Measurements from ENCODE around the gene DRD2.
"Not testable (repeated sequence)": the region's sequence is repeated elsewhere in the genome, so short reads cannot be mapped to it uniquely, and the experiment has no call there.

Gene DRD2

DNA sequence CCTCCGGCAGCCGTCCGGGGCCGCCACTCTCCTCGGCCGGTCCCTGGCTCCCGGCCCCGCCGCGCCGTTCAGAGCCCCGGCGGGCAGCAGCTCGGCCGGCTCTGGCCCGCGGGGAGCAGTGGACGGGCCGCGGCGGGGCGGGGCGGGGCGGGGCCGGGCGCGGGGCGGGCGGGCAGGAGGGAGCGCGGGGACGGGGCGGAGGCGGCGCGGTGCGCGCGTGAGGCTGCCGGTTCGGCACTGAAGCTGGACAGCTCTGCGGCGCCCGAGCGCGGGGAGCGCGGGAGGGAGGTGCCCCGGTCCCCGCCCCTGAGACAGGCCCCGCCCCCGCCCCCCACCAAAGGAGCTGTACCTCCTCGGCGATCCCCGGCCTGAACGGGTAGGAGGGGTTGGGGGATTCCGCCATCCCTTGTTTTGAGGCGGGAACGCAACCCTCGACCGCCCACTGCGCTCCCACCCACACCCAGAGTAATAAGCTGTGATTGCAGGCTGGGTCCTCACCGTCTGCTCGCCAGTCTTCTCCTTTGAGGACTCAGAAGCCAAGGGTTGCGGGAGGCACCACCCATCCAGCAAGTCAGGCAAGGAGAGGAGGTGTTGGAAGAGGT is at the start of gene DRD2:
DRD2 (minus strand) TSS at position 239 of the 602 bp plus-strand sequence. CDS start 50,747 bp downstream, outside the sequence.
- DNase-seq (ENCODE audit: low read depth in 2 of 2), result no peak

DNA sequence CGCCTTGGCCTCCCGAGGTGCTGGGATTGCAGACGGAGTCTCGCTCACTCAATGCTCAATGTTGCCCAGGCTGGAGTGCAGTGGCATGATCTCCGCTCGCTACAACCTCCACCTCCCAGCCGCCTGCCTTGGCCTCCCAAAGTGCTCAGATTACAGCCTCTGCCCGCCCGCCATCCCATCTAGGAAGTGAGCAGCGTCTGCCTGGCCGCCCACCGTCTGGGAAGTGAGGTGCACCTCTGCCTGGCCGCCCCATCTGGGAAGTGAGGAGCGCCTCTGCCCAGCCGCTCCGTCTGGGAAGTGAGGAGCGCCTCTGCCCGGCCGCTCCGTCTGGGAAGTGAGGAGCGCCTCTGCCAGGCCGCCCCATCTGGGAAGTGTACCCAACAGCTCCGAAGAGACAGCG is 48.7 kb upstream of the DRD2 start:
- not testable (repeated sequence) for DNase-seq (ENCODE audit: low read depth in 2 of 2)

DNA sequence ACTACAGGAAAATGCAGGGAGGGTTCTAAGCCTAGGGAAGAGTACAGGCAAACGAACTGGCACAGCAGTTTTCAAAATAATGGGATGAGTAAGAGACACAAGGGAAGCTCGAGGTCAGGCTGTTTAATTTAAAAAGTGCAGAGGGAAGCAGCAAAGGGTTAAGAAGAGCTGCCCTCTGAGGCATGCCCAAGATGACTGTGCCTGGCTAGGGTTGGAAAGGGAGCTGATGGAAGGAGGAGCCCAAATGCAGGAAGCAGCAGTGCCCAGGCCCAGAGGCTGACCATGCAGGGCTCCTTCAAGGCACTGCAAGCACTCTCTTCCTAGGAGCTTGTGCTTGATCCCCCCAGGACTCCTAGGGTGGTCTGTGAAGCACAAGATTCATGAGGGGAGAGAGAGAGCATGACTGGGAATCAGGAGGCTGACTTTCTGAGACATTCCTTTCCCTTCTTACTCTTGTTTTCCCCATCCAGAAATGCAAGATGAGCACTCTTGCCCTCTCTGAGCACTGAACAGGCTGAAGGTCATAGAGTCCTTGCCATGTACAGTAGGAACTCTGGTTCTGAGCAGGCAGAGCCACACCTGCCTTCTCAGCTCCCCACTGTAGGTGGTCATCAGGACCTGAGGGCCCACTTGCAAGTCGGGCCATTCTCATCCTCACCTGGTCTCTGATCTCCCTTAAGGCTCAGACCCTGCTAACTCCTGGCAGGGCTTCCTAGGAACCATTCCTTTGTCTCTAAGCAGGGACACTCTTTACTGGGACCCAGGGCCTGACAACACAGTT is 46.7 kb upstream of the DRD2 start:
- DNase-seq (ENCODE audit: low read depth in 2 of 2), result no peak

DNA sequence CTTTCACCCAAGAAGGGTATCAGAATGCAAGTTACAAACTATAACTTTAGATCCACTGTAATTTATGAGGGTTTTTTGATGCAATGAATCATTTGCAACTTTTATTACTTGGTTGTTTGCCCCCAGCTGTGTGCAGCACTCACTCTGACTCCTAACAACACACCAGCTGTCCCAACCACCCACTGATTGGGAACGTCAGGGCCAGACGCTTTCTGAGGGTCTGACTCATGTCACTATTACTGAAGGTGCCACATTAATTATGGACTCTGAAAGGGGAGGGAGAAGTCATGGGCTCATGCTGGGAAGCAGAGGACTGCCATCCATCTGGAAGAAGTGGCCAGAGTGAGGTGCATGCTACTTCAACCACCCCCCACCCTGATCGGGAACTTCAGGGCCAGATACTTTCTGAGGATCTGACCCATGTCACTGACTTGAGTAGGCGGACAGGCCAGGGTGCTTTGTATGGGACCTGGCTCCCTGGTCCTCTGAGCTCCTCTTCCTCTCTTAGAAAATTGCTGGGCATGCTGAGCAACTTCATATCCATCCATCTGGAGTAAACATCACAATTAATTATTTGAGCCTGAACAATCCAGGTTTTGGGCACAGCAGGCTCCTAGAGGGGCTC is 44.9 kb upstream of the DRD2 start:
- no peak for DNase-seq (ENCODE audit: low read depth in 2 of 2)

DNA sequence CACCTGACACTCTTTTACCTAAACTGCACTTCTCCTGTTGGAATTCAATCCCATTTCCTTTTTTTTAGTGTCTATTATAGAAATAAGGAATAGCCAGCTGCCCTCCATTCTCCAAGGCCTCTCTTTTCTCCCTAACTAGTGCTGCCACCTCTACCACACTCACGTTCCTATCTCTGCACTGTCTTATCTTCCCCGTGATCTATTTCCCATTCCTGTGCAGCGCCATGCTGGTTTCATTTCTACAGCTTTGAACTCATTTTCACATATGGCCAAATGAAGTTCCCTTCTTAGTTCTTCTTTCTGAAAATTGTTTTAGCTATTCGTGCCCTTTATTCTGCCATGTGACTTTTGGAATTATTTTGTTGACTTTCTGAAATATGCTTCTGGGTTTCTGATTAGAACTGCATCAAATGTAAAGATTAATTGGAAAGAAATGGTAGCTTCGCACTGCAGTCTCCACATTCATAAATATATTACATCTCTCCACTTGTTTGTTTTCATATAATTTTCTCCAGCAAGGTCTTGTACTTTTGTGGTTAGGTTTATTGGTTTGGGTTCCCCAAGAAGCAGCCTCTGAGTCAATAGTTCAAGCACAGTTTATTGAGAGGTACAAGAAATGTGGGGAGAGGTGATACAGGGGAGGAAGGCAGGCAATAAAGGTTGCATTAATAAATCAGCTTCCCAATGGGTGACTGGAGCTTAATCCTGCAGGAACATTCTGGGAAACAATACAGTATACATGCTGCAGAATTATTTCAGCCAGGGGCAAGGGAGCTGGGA is 43.7 kb upstream of the DRD2 start:
- DNase-seq (ENCODE audit: low read depth in 2 of 2), result no peak

DNA sequence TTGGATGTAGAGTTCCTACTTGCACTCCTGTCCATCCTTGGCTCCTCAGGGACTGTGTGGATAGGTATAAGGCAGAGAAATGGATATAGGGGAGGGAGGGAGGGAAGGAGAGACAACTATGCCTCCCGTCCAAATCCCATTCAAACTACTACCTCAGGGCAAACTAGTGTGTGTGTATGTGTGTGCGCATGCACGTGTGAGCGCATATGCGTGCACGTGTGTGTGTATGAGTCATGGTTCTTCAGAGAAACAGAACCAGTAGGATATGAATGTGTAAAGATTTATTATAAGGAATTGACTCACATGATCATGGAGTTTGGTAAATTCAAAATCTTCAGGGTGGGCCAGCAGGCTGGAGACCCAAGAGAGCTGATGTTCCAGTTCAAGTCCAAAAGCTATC is 42.2 kb upstream of the DRD2 start:
- no peak for DNase-seq (ENCODE audit: low read depth in 2 of 2)

DNA sequence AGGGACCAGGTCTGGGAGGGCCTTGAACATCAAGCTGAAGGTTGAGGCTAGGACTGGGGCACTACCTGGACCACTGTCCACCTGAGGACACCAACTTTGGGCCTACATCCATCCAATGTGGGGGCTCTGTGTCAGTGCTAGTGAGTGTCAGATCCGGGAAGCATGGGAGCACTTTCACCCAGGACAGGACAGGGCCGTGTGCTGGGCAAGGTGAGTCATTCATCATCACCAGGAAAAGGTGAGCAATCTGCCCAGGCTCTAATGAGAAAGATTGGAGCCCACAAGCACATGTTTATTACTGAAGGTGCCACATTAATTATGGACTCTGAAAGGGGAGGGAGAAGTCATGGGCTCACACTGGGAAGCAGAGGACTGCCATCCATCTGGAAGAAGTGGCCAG is 39.7 kb upstream of the DRD2 start:
- no peak for DNase-seq (ENCODE audit: low read depth in 2 of 2)

DNA sequence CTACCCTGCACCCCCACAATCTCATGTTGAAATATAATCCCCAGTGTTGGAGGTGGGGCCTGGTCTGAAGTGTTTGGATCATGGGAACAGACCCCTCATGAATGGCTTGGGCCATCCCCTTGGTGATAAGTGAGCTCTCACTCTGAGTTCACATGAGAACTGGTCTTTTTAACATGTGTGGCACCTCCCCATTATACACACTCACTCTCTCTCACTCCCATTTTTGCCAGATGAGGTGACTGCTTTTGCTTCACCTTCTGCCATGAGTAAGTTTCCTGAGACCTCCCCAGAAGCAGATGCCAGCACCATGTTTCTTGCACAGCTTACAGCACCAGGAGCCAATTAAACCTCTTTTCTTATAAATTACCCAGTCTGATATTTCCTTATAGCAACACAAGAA is 32.1 kb upstream of the DRD2 start:
- DNase-seq (ENCODE audit: low read depth in 2 of 2), result no peak

DNA sequence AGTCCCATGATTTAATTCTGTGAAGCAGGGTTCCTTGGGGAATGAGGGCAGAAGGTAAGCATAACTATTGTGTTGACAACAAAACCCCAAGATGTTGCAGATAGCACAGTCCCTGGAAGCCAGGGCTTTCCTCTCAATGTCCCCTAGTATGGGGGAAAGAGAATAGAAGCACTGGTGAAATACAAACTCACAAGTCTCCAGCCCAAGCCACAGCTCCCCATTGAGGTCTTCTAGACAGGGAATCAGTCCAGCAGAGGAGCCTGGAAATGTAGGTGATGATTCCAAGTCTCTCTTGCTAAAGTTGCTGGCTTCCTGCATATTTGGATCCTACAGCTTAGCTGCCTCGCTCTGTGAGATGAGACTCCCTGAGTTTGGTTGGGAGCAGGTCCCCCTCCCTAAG is 31.7 kb upstream of the DRD2 start:
- DNase-seq (ENCODE audit: low read depth in 2 of 2), result no peak

DNA sequence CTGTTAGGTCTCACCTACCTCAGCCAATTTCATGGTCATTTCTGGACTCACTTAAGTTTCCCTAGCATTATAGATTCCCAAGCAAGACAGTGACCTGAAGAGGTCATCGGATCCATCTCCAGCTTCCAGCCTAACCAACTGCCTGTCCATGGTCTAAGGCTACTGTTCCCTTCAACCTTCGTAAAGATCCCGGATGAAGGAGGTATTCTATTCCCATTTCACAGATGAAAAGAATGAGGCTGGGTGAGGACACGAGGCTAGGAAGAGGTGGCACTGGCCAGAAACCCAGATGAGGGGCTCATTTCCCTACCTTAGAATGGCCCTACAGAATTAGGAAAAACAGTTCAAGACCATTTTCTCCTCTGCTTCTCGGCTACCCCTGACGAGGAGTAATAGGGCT is 31.3 kb upstream of the DRD2 start:
- DNase-seq (ENCODE audit: low read depth in 2 of 2), result no peak

DNA sequence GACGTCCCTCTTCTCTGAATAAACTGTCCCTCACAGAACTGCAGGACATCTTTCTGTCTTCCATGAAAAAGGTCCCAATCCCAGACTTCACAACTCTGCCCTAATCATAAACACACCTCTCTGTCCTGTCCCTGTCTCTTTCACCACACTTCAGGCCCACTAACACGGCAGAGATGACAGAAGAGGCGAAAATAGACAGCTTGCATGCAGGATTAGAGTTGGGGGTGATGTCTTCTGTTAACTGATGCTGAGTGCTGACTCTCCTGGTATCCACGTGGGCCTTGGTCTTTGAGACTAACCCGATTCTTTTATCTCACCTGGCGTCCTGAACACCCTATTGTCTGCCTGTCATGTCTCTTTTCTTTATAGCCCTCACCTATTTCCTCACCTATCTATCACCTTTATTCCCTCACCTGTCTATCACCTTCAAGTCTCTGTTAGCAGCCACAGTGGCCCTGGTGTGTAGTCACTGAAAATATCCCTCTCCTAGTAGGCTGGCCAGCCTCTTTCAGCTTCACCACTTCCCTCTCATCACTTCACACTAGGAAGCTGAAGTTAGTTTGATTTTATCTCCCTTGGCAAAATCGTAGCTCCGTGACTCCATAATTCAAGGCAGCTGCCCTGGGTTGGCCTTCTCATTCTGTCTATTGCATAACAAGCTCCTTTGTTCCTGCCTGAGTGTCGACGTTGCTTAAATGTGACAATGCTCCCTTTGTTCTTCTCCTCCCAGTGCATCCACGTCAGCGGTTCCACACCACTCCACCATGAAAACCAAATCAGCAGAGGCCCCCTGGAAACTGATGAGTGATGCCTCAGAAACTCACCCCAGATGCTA is 30.6 kb upstream of the DRD2 start:
- DNase-seq (ENCODE audit: low read depth in 2 of 2), result no peak

DNA sequence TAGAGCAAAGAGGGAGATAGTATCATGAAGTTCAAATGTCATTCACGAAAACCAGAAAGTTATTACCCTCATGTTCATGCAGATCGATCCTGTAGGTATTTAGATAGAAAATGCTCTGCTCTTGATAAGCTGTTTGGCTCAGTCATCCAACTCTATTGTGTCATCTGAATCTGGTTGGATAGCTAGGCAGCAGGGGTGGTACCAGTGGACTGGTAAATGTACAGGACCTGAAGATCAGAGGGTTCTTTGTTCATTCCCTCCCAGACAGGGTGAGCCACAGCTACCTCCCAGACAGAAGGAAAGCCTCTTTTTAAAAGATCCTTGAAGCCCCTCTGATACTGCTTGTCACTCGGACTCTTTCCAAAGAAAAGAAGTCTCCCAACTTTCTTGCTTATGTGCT is 29.8 kb upstream of the DRD2 start:
- no peak for DNase-seq (ENCODE audit: low read depth in 2 of 2)

DNA sequence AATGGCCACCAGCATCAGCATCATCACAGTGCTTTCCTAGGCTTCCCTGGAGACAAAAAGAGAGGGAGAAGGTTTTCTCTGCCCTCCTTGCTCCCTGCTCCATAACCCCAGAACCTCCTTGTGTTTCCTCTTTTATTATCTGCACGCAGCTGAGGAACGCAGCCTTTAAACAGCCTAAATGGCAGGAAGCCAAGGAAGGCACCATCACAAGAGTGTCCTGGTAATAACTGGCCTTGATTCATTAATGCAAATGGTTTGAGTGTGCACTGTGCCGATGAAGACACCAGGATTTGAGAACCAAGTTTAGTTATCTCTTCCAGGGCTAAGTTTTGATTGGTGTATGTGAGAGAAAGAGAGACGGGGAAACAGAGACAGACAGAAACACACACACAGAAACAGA is 29.4 kb upstream of the DRD2 start:
- DNase-seq (ENCODE audit: low read depth in 2 of 2), result no peak

DNA sequence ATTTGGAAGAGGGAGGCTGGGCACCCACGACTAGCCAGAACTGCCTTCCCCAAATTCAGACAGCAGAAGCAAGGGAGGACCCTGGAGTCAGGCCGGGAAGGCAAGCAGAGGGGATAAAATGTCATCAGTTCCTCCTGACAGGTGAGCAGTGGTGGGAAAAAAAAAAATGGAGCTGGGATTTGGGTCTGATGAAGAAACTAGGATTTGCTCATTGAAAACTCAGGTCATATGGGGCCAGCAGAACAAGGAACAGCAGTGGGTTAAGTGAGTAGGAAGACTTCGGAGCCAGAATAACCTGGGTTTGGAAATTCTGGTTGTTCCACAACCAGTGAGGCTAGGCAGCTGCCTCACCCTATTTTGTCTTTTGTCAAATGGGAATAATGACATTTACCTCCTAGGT is 28.9 kb upstream of the DRD2 start:
- no peak for DNase-seq (ENCODE audit: low read depth in 2 of 2)

DNA sequence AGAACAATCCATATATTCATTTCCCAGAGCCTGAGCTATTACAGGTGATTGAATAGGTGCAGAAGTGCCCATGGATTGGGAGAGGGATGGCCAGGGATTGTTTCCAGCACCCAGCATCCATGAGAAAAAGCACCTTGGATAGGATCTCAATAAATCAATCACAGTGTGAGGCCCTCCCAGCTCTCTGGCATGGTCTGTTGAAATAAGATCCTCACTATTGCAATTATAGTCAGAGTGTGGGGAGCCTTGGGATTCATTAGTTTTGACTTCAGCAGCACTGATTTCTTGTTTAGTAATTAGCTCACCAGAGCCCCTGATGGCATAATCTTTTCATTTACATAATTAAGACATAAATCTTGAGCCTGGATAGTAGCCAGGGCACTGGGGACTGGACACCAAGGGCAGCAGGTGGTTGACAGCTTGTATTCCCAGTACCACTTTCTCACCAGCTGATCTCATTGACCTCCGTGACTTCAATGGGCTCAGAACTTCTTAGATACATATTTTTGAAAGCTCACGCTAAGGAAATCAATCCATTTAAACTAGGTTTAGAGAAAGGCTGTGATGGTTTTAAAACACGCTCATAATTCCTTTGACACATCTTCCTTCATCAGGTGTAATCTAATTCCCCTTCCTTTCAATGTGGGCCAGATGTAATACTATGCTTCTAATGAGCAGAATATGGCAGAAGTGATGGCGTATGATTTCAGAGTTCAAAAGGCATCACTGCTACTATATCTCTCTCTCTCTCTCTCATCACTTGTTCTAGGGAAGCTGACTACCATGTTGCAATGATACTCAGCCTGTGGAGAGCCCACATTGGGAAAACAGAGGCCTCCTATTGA is 22.1 kb upstream of the DRD2 start:
- DNase-seq (ENCODE audit: low read depth in 2 of 2), result no peak

DNA sequence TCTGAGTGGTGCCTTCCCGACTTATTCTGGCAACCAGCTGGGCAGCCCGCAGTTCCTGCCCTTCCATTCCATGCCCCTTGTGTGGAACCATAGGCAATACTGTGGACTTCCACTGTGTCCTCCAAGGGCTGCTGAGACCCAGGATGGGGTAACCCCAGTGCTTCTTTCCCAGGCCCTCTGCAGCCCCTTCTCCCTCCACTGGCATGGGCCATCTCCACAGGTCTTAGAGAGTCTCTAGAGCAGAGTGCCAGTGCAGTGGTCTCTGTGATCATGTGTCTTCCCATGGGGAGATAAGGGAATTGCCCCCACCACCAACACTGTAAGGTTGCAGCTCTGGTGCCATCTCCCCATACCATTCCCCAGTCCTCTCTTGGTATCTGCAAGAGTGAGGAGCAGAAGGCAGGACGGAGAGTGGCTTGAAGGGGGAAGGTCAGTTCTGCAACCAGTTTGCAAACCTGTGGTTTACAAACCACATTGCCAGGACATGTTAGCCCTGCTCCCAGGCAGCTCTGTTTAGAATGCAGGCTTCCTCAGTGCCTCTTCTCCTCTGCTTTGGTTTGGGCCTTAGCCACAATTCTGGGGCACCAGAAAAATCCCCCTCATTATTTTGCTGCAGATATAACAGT is 20.9 kb upstream of the DRD2 start:
- no peak for DNase-seq (ENCODE audit: low read depth in 2 of 2)

DNA sequence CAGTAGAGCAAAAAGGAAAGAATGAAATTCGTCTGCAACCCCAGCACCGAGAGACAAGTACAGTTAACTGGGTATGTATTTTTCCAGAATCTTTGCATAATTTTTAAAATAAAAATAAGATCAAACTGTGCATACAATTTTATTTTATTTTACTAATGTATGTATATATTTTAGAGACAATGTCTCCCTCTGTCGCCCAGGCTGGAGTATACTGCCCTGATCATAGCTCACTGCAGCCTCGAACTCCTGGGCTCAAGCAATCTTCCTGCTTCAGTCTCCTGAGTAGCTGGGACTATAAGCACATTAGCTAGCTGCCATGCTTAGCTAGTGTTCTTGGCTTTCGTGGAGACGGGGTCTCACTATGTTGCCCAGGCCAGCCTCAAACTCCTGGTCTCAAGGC is 18.8 kb upstream of the DRD2 start:
- no peak for DNase-seq (ENCODE audit: low read depth in 2 of 2)

DNA sequence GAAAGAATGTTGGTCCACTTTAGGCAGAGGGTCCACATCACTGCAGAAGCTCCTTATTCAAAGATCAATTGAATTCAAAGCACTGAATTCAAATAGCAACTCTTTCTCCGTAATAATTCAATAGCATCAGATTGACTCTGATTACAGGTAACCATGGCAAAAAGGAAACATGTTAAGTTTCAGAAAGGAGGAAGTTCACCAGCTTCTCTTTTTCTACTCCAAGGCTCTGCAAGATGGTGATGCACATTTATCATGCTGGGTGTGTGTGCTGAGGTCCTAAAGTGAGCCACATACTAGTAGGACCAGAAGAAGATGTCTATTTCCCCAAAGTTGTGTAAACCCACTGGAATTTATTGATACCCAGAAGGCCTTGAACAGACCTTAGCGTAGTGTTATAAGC is 18.0 kb upstream of the DRD2 start:
- DNase-seq (ENCODE audit: low read depth in 2 of 2), result no peak

DNA sequence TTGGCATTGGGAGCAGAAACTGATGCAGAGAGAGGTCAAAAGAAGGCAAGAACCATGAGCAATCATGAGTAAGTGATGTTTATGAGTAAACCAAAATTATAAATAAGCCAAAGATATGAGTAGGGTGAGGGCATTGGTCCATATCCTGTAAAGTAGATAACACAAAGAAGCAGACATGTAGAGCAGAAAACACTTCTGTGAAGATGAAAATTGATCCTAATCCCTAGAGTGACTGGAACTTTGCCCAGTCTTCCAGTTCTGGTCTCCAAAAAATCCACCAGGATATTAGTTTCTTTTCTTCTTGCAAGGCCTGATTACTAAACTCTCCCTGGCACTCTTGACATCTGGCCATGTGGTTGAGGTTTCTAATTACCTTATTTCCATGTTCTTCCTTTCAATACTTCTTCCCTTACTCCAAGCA is 13.7 kb upstream of the DRD2 start:
- no peak for DNase-seq (ENCODE audit: low read depth in 2 of 2)

DNA sequence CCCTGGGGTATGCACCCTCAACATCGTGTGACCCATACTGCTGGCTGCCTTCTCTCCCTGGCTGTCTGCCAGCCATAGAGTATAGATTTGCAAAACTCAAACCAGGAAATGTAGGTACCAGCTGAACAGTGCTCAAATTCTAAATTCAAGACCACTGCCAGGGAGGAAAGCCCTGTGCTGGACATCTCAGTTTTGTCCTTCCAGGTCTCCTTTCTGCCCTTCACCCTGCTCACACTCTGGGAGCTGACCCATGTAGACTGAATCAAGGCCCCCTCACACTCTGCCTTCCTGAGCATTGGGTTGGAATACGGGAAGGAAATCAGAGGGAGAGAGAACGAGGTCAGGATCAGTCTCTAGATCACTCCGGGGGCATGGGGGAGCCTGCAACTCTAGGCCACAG is 12.4 kb upstream of the DRD2 start:
- DNase-seq (ENCODE audit: low read depth in 2 of 2), result no peak

All from stimulated activated CD4-positive, alpha-beta T cell treated with anti-CD3 and anti-CD28 coated beads, Interleukin-15, amount 100 ng/mL, for 48 hours (primary cell).